Fibroblast of pulmonary artery (primary cell): ENCODE measurements around the gene TTC39C.
A peak's percentile ranks its signal among the peaks of the same experiment; 100 is the strongest.
"Not testable (repeated sequence)": the region's sequence is repeated elsewhere in the genome, so short reads cannot be mapped to it uniquely, and the experiment has no call there.

Experiments
- DNase-seq: peaks from one replicate; pipeline ENCODE4 v3.0.0-alpha.2; 2010; ENCODE audit warnings: low read depth
- H3K4me3 ChIP-seq: replicated peaks from 2 replicates; pipeline ENCODE4 v1.5.1; 2011; ENCODE audit warnings: low read depth, mild to moderate bottlenecking, control low read depth, low read length, moderate library complexity
- TF ChIP-seq, protein P1 (sequence below): IDR thresholded peaks from 2 replicates; pipeline ENCODE4 v1.5.1; 2011; ENCODE audit warnings: mild to moderate bottlenecking, control low read depth, low read length, inconsistent platforms; ENCODE audit errors: missing control alignments

Gene TTC39C

GRCh38 chr18:24138789-24139616 lies 124.4 kb downstream of the TTC39C start, which contains the start of gene CABYR:
CABYR (plus strand) TSS chr18:24139062; CDS start chr18:24143115, 4,053 bp downstream.
- peak; percentile 89 for DNase-seq
- peak within 1 kb of the TSS; percentile 69 for H3K4me3 ChIP-seq
- TF ChIP-seq, protein P1, sequence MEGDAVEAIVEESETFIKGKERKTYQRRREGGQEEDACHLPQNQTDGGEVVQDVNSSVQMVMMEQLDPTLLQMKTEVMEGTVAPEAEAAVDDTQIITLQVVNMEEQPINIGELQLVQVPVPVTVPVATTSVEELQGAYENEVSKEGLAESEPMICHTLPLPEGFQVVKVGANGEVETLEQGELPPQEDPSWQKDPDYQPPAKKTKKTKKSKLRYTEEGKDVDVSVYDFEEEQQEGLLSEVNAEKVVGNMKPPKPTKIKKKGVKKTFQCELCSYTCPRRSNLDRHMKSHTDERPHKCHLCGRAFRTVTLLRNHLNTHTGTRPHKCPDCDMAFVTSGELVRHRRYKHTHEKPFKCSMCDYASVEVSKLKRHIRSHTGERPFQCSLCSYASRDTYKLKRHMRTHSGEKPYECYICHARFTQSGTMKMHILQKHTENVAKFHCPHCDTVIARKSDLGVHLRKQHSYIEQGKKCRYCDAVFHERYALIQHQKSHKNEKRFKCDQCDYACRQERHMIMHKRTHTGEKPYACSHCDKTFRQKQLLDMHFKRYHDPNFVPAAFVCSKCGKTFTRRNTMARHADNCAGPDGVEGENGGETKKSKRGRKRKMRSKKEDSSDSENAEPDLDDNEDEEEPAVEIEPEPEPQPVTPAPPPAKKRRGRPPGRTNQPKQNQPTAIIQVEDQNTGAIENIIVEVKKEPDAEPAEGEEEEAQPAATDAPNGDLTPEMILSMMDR, result no peak

GRCh38 chr18:24140697-24141096 lies 126.1 kb downstream of the TTC39C start:
- H3K4me3 ChIP-seq, result no peak overlapping the region
- TF ChIP-seq, protein P1, result no peak
- DNase-seq, result no peak

DNA sequence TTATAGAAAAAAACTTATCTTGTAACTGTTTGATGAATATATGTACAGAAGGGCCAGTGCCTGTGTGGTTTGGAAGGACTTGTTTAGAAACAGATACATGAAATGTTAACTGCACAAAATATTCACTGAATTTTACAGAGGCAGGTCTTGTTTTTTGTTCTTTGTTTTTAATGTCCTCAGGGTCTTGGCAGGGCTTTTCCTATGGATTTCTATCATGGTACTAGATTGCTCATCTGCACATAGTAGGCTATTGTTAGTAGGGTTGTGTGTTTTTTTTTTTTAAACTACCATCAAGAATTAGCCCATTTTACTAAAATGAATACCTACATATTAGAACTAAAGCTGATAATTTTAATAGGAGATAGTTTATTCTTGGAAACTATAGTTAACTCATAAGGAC lies 127.8 kb downstream of the TTC39C start:
- DNase-seq, result no peak
- TF ChIP-seq, protein P1, result no peak
- no peak overlapping the region for H3K4me3 ChIP-seq

- not testable (repeated sequence) for DNase-seq, H3K4me3 ChIP-seq
These were observed 135.0 kb downstream of the TTC39C start for GRCh38 chr18:24149591-24149990.

- H3K4me3 ChIP-seq, result no peak overlapping the region
- no peak for DNase-seq
- TF ChIP-seq, protein P1, result no peak
These were observed 138.8 kb downstream of the TTC39C start for GRCh38 chr18:24153397-24153796.

- TF ChIP-seq, protein P1, result no peak
- no peak overlapping the region for H3K4me3 ChIP-seq
- no peak for DNase-seq
These were observed 143.3 kb downstream of the TTC39C start for GRCh38 chr18:24157855-24158254.

DNA sequence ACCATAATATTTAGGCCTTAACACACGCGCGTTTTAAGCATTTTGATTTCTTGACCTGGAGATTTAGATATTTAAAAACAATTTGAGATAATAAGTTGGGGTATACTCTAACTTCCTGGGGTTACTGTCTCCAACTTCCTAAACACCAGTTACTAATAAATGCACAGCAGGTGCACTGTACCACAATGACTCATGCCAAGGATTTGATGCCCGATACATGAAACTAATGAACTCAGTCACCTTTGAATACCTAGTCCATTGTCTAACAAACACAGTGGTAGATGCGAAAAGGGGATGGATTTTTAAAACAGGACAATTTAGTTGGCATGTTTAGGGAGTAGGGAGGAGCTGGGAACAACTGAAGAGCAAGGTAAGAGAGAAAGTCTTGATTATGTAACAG lies 145.5 kb downstream of the TTC39C start:
- TF ChIP-seq, protein P1, result no peak
- no peak for DNase-seq
- no peak overlapping the region for H3K4me3 ChIP-seq
